Mesodermal cell (in vitro differentiated cells): Measurements from ENCODE around the gene RXRA.

Source experiments
- H3K27ac ChIP-seq: 2 replicates; pipeline ENCODE4 v1.7.0; 2013; ENCODE audit warnings: mild to moderate bottlenecking, low read depth, low read length, moderate library complexity; ENCODE audit not compliant: severe bottlenecking
- H3K36me3 ChIP-seq: 2 replicates; pipeline ENCODE4 v1.7.1; 2013; ENCODE audit warnings: mild to moderate bottlenecking, low read length, moderate library complexity; ENCODE audit not compliant: control insufficient read depth, insufficient read depth
- H3K4me1 ChIP-seq: one replicate; pipeline ENCODE4 v1.7.1; 2013; ENCODE audit warnings: mild to moderate bottlenecking, low read length; ENCODE audit not compliant: insufficient read depth, control insufficient read depth, poor library complexity, severe bottlenecking
- H3K4me3 ChIP-seq: 2 replicates; pipeline ENCODE4 v1.7.0; 2013; ENCODE audit warnings: low read length, control low read depth, mild to moderate bottlenecking; ENCODE audit not compliant: insufficient read depth, poor library complexity, severe bottlenecking; ENCODE audit errors: extremely low read depth
- H3K9me3 ChIP-seq: 2 replicates; pipeline ENCODE4 v1.7.1; 2013; ENCODE audit warnings: mild to moderate bottlenecking, low read length, moderate library complexity; ENCODE audit not compliant: control insufficient read depth
- WGBS, 2 experiments: methylation state at CpG; one replicate each; pipeline ENCODE4 v1.1.5; 2013; ENCODE audit warnings: missing lambda C conversion rate in 2 of 2; ENCODE audit not compliant: insufficient coverage in 2 of 2; 5-methylcytosine and 5-hydroxymethylcytosine counted together

RXRA gene

GRCh38 chr9:134424818-134425217 is 98.6 kb downstream of the RXRA start:
- no peak overlapping the region for H3K4me3 ChIP-seq
- H3K9me3 ChIP-seq: no peaks in the 10 kb centered on the region
- 90 to 93% methylated on average over 7 to 8 of the region's 9 CpGs for WGBS, 2 experiments
- H3K36me3 ChIP-seq: peaks cover 56% of the 10 kb centered on the region
- H3K4me1 ChIP-seq: no peaks in the 10 kb centered on the region
- no peak overlapping the region for H3K27ac ChIP-seq

GRCh38 chr9:134425401-134425800 is 99.1 kb downstream of the RXRA start:
- peaks cover 52% of the 10 kb centered on the region for H3K36me3 ChIP-seq
- H3K4me1 ChIP-seq: no peaks in the 10 kb centered on the region
- 80 to 100% methylated on average over 2 of the region's 9 CpGs for WGBS, 2 experiments
- H3K27ac ChIP-seq: no peak overlapping the region
- H3K4me3 ChIP-seq: no peak overlapping the region
- H3K9me3 ChIP-seq: no peaks in the 10 kb centered on the region

DNA sequence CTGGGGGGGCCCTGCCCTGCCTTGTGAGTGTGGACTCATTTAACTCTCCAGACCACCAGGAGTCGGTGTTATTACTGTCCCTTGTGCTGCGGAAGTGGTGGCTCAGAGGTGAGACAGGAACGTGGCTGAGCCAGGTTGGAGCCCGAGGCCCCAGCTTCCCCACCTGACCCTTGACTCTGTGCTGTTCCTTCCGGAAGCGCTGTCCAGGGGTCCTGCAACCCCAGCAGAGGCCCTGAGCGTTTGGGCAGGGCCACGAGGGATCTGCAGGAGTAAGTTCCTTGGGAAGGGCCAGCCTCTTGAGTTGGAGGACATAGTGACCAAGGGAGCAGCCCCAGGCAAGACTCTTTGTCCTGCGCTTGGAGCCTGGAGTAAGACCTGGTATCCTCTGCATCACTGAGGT is 99.6 kb downstream of the RXRA start:
- no peaks in the 10 kb centered on the region for H3K9me3 ChIP-seq
- H3K36me3 ChIP-seq: peaks cover 48% of the 10 kb centered on the region
- H3K4me3 ChIP-seq: no peak overlapping the region
- no peaks in the 10 kb centered on the region for H3K4me1 ChIP-seq
- H3K27ac ChIP-seq: no peak overlapping the region
- 93 to 95% methylated on average over 9 of the region's 9 CpGs for WGBS, 2 experiments

GRCh38 chr9:134426436-134426835 is 100.2 kb downstream of the RXRA start:
- 93 to 95% methylated on average over 15 of the region's 15 CpGs for WGBS, 2 experiments
- no peak overlapping the region for H3K27ac ChIP-seq
- peaks cover 48% of the 10 kb centered on the region for H3K36me3 ChIP-seq
- no peak overlapping the region for H3K4me3 ChIP-seq
- no peaks in the 10 kb centered on the region for H3K9me3 ChIP-seq
- H3K4me1 ChIP-seq: no peaks in the 10 kb centered on the region

DNA sequence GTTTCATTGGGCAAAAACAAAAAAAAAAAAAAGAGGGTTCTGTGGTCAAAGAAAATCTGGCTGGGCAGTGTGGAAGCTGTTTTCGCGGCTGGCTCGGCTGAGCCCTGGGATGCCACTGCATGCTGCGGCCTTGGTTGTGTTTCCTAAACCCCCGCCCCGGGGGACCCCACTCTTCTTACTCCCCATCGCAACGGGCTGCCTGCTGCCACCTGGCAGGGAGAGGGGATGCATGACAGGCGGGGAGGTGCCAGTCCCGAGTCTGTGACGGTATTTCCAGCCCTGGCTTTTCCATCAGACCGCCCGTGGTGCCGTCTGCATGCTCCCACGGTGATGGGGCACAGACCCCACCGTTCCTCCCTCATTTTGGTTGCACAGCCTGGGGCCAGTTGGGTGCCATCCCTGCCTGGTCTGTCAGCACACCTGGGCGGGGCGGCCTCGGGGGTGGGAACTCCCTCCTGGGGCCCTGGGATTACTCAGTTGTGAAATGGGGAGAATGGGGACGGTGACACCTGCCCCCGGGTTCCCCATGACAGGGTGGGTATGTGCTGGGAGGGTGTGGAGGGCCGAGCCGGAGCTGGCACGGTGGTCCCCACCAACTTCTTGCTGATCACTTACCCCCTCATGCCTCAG is 101.0 kb downstream of the RXRA start:
- H3K27ac ChIP-seq: no peak overlapping the region
- H3K4me3 ChIP-seq: no peak overlapping the region
- peaks cover 42% of the 10 kb centered on the region for H3K36me3 ChIP-seq
- WGBS, 2 experiments: 92 to 95% methylated on average over 13 to 20 of the region's 24 CpGs
- no peaks in the 10 kb centered on the region for H3K4me1 ChIP-seq
- no peaks in the 10 kb centered on the region for H3K9me3 ChIP-seq

DNA sequence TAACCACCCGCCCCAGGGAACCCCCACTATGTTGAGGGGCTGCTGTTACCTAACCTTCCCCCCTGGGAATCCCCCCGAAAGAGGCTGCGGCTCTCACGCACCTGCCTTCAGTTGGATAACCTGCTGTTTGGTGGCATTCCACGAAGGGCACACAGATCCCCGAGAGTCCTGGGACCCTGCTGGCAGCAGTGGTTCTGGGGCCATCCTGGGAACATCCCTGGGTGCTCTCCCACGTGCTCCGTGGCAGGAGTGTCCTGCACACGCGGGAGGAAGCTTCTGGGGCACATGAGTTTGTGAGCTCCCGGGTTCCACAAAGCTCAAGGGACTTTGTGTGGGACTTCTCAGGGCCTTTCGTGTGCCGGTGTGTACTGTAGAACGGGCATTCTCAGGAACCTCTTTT is 102.3 kb downstream of the RXRA start:
- Histone ChIP-seq H3K4me3 (no peak overlapping the region), H3K4me1 (no peaks in the 10 kb centered on the region), H3K36me3 (peaks cover 33% of the 10 kb centered on the region), H3K27ac (no peak overlapping the region), H3K9me3 (no peaks in the 10 kb centered on the region)
- WGBS, 2 experiments: 94 to 96% methylated on average over 13 to 14 of the region's 14 CpGs

- Histone ChIP-seq H3K4me3 (no peak overlapping the region), H3K9me3 (no peaks in the 10 kb centered on the region), H3K4me1 (no peaks in the 10 kb centered on the region), H3K27ac (no peak overlapping the region), H3K36me3 (peaks cover 33% of the 10 kb centered on the region)
- 88 to 98% methylated on average over 13 to 19 of the region's 20 CpGs for WGBS, 2 experiments
These were observed 102.8 kb downstream of the RXRA start for GRCh38 chr9:134429007-134429406.

GRCh38 chr9:134429481-134429880 is 103.2 kb downstream of the RXRA start:
- Histone ChIP-seq H3K4me3 (no peak overlapping the region), H3K36me3 (peaks cover 34% of the 10 kb centered on the region), H3K27ac (no peak overlapping the region), H3K4me1 (no peaks in the 10 kb centered on the region), H3K9me3 (no peaks in the 10 kb centered on the region)
- 94 to 98% methylated on average over 18 to 20 of the region's 21 CpGs for WGBS, 2 experiments

DNA sequence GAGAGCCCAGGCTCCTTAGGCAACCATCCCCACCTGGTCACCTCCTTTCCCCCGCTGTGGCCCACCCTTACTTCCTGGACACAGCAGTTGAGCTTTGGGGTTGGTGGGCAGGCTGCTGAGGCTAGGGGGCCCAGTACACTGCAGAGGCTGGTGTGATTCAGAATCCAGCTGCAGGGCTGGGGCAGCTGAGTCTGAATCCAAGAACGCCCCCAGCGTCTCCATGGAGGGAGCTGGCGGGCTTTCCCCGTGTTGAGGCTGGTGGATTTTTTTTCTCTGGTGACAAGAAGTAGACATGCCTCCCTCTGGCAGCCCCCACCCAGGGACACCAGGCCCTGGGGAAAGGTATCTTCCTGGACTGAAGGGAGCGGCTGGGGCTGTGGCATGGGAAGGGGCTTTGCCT is 104.8 kb downstream of the RXRA start:
- WGBS, 2 experiments: 91 to 94% methylated on average over 6 of the region's 6 CpGs
- H3K9me3 ChIP-seq: no peaks in the 10 kb centered on the region
- H3K4me1 ChIP-seq: no peaks in the 10 kb centered on the region
- H3K27ac ChIP-seq: no peak overlapping the region
- H3K36me3 ChIP-seq: peaks cover 37% of the 10 kb centered on the region
- H3K4me3 ChIP-seq: no peak overlapping the region

GRCh38 chr9:134431626-134432025 is 105.4 kb downstream of the RXRA start:
- Histone ChIP-seq H3K36me3 (peaks cover 38% of the 10 kb centered on the region), H3K9me3 (no peaks in the 10 kb centered on the region), H3K4me1 (no peaks in the 10 kb centered on the region), H3K27ac (no peak overlapping the region), H3K4me3 (no peak overlapping the region)
- WGBS, 2 experiments: 96 to 98% methylated on average over 11 to 15 of the region's 16 CpGs

- peaks cover 38% of the 10 kb centered on the region for H3K36me3 ChIP-seq
- H3K9me3 ChIP-seq: no peaks in the 10 kb centered on the region
- H3K4me1 ChIP-seq: no peaks in the 10 kb centered on the region
- no peak overlapping the region for H3K4me3 ChIP-seq
- 91 to 96% methylated on average over 6 to 14 of the region's 14 CpGs for WGBS, 2 experiments
- H3K27ac ChIP-seq: no peak overlapping the region
These were observed 106.2 kb downstream of the RXRA start for GRCh38 chr9:134432471-134432870.
